HCT116 (cell line): Measurements from ENCODE around the gene ATP2B1. TPM values are rescaled to one million over a fixed set of nuclear protein-coding genes. Genes with fewer than 3 reads are reported as not detected.

ENCODE experiments used
- ATAC-seq: fragments of 200-7000 bp; cut with Tn5 transposase; 2 replicates; pipeline ENCODE4 v1.9.1; 2020; ENCODE audit warnings: mild to moderate bottlenecking, moderate library complexity
- BruUV-seq: library from RNA; stranded (reverse); fragments of 400-500 nt; replicated peaks from 2 replicates; lab custom pipeline; 2021; lab: Mats Ljungman, UMichigan
- CTCF ChIA-PET: fragments of 300-600 bp; sonication (Branson Sonifier 250); formaldehyde crosslinking; loops from one replicate; lab custom pipeline; 2021; ENCODE audit warnings: antibody characterized with exemption; lab: Charles Lee
- POLR2A ChIA-PET: fragments of 300-600, 350-600 bp; sonication (Branson Sonifier 250); formaldehyde crosslinking; loops from one replicate; lab custom pipeline; 2021; ENCODE audit warnings: antibody characterized with exemption; lab: Charles Lee
- RAD21 ChIA-PET, 2 experiments: fragments of 300-600 bp; sonication (Branson Sonifier 250); formaldehyde crosslinking; loops; one replicate each; lab custom pipeline; 2023; ENCODE audit warnings: low total read pairs in 2 of 2; ENCODE audit not compliant: uncharacterized antibody in 2 of 2, unreplicated experiment in 2 of 2, low non-redundant PET in 1 of 2; lab: Charles Lee
- DNase-seq: peaks from one replicate; pipeline ENCODE4 v3.0.0-alpha.2; 2010; ENCODE audit warnings: low read depth, low spot score
- H2AFZ ChIP-seq: fragments of 200-600 bp; shearing (Covaris generic), sonication (generic); 2 replicates; pipeline ENCODE4 v1.6.1; 2017; ENCODE audit warnings: low read depth, mixed run types, mixed read lengths, antibody characterized with exemption, low read length; ENCODE audit not compliant: poor library complexity, severe bottlenecking
- H3K27ac ChIP-seq: 2 replicates; pipeline ENCODE4 v1.5.1; 2012; ENCODE audit warnings: low read depth, low read length
- H3K27me3 ChIP-seq: fragments of 200-600 bp; sonication (generic); 2 replicates; pipeline ENCODE4 v1.6.1; 2016; ENCODE audit warnings: mixed run types, low read length, mixed read lengths; ENCODE audit not compliant: insufficient read depth
- H3K36me3 ChIP-seq, 2 experiments: fragments of 200-500 bp in 1 of 2; fragments of 200-600 bp in 1 of 2; sonication (Bioruptor generic) in 1 of 2; sonication (generic) in 1 of 2; 2 replicates each; pipeline versions ENCODE4 v1.5.1 to v1.6.1; 2014 to 2016; ENCODE audit warnings: low read length in 2 of 2, inconsistent platforms in 1 of 2, mixed read lengths in 1 of 2, mixed run types in 1 of 2; ENCODE audit not compliant: insufficient read depth in 2 of 2, control insufficient read depth in 1 of 2
- H3K4me1 ChIP-seq, 2 experiments: fragments of 200-600 bp in 1 of 2; sonication (generic) in 1 of 2; 2 replicates each; pipeline versions ENCODE4 v1.5.1 to v1.6.1; 2012 to 2017; ENCODE audit warnings: low read length in 2 of 2, inconsistent platforms in 1 of 2, mild to moderate bottlenecking in 1 of 2, mixed read lengths in 1 of 2, mixed run types in 1 of 2, moderate library complexity in 1 of 2; ENCODE audit not compliant: insufficient read depth in 2 of 2, control insufficient read depth in 1 of 2
- H3K4me2 ChIP-seq: fragments of 200-600 bp; sonication (generic); 2 replicates; pipeline ENCODE4 v1.6.1; 2017; ENCODE audit warnings: mixed run types, low read length, mixed read lengths
- H3K4me3 ChIP-seq, 2 experiments: fragments of 200-600 bp in 1 of 2; sonication (generic) in 1 of 2; replicated peaks in 1 of 2; 2 replicates each; pipeline ENCODE4 v1.5.1; 2011 to 2016; ENCODE audit warnings: low read length in 2 of 2, control low read depth in 1 of 2, low read depth in 1 of 2, mild to moderate bottlenecking in 1 of 2, mixed read lengths in 1 of 2, mixed run types in 1 of 2
- H3K79me2 ChIP-seq: fragments of 200-600 bp; sonication (generic); 2 replicates; pipeline ENCODE4 v1.6.1; 2017; ENCODE audit warnings: mild to moderate bottlenecking, mixed run types, low read length, moderate library complexity, mixed read lengths; ENCODE audit not compliant: insufficient read depth
- H3K9ac ChIP-seq: fragments of 200-600 bp; sonication (generic); 2 replicates; pipeline ENCODE4 v1.6.1; 2016; ENCODE audit warnings: low read length, mixed read lengths
- H3K9me2 ChIP-seq: fragments of 200-600 bp; sonication (generic), shearing (Covaris generic); 2 replicates; pipeline ENCODE4 v1.6.1; 2017; ENCODE audit warnings: mixed run types, mild to moderate bottlenecking, moderate library complexity; ENCODE audit not compliant: insufficient read depth
- H3K9me3 ChIP-seq, 2 experiments: fragments of 200-500 bp in 1 of 2; fragments of 200-600 bp in 1 of 2; sonication (Bioruptor generic) in 1 of 2; sonication (generic) in 1 of 2; 2 replicates each; pipeline ENCODE4 v1.6.1; 2014 to 2017; ENCODE audit warnings: low read length in 2 of 2, mixed read lengths in 2 of 2, inconsistent platforms in 1 of 2, low read depth in 1 of 2, mild to moderate bottlenecking in 1 of 2, mixed run types in 1 of 2, moderate library complexity in 1 of 2; ENCODE audit not compliant: control insufficient read depth in 1 of 2, insufficient read depth in 1 of 2
- H4K20me1 ChIP-seq: fragments of 200-600 bp; sonication (generic), shearing (Covaris generic); 2 replicates; pipeline ENCODE4 v1.6.1; 2017; ENCODE audit warnings: mixed run types, mild to moderate bottlenecking, moderate library complexity; ENCODE audit not compliant: insufficient read depth
- CBX3 ChIP-seq: IDR thresholded peaks from 2 replicates; pipeline ENCODE4 v1.6.1; 2012; ENCODE audit warnings: low read depth
- CEBPB ChIP-seq: IDR thresholded peaks from 2 replicates; pipeline ENCODE4 v1.6.1; 2012; ENCODE audit warnings: low read depth
- EGR1 ChIP-seq: IDR thresholded peaks from 2 replicates; pipeline ENCODE4 v1.6.1; 2012; ENCODE audit warnings: low read depth
- EZH2 ChIP-seq: fragments of 200-600 bp; sonication (generic); IDR thresholded peaks from 2 replicates; pipeline ENCODE4 v1.6.1; 2017; ENCODE audit warnings: antibody characterized with exemption, mixed run types
- EZH2phosphoT487 ChIP-seq: fragments of 200-600 bp; IDR thresholded peaks from 2 replicates; pipeline ENCODE4 v1.6.1; 2018; ENCODE audit warnings: antibody characterized with exemption, borderline replicate concordance
- JUND ChIP-seq: IDR thresholded peaks from 2 replicates; pipeline ENCODE4 v1.6.1; 2012
- POLR2A ChIP-seq: IDR thresholded peaks from 2 replicates; pipeline ENCODE4 v1.7.0; 2011; ENCODE audit warnings: borderline replicate concordance; ENCODE audit not compliant: insufficient read depth, insufficient read length; ENCODE audit errors: extremely low read depth
- SP1 ChIP-seq: IDR thresholded peaks from 2 replicates; pipeline ENCODE4 v1.6.1; 2012; ENCODE audit warnings: low read depth
- SRF ChIP-seq: IDR thresholded peaks from 2 replicates; pipeline ENCODE4 v1.6.1; 2012; ENCODE audit warnings: low read depth
- TCF7L2 ChIP-seq: IDR thresholded peaks from 2 replicates; pipeline ENCODE4 v1.7.0; 2011; ENCODE audit warnings: borderline replicate concordance, inconsistent platforms; ENCODE audit not compliant: insufficient read depth, insufficient read length; ENCODE audit errors: extremely low read depth
- YY1 ChIP-seq: IDR thresholded peaks from 2 replicates; pipeline ENCODE4 v1.6.1; 2011; ENCODE audit warnings: low read length, low read depth, moderate library complexity, mild to moderate bottlenecking; ENCODE audit not compliant: insufficient replicate concordance; ENCODE audit errors: extremely low read depth
- ZBTB33 ChIP-seq: IDR thresholded peaks from 2 replicates; pipeline ENCODE4 v1.6.1; 2011; ENCODE audit warnings: mild to moderate bottlenecking, low read length, moderate library complexity; ENCODE audit not compliant: insufficient replicate concordance; ENCODE audit errors: extremely low read depth
- ZFX ChIP-seq: fragments of 450-650 bp; IDR thresholded peaks from 2 replicates; pipeline ENCODE4 v1.6.1; 2017
- ZNF274 ChIP-seq: fragments of 200-500 bp; sonication (Bioruptor generic); IDR thresholded peaks from 2 replicates; pipeline ENCODE4 v1.6.1; 2014; ENCODE audit warnings: mild to moderate bottlenecking, low read depth, low read length, inconsistent platforms
- intact Hi-C: fragments of 100-400 bp; cut with micrococcal nuclease; formaldehyde crosslinking; loops from 2 replicates; pipeline ENCODE4 v1.10.0; 2022
- total RNA-seq: library from RNA; stranded (reverse); gene quantifications from one replicate; pipeline ENCODE4 v1.2.1, GENCODE V29; 2021; ENCODE audit not compliant: unreplicated experiment
- TF ChIP-seq, protein P1 (sequence below): IDR thresholded peaks from 2 replicates; pipeline ENCODE4 v1.6.1; 2012; ENCODE audit warnings: low read depth
- TF ChIP-seq, protein P2 (sequence below): IDR thresholded peaks from 2 replicates; pipeline ENCODE4 v1.6.1; 2012

Gene ATP2B1
- total RNA-seq, 1 experiment from 2014 or later: 62.4 TPM

- TF ChIP-seq TCF7L2 (peak; percentile 51), SP1 (no peak)
- TF ChIP-seq, all 23 proteins: peak for 1
- intact Hi-C loops: no loop called here
- no TSS peak for BruUV-seq
These were observed 148.9 kb downstream of the ATP2B1 start for GRCh38 chr12:89559753-89560152.

GRCh38 chr12:89556976-89557375 lies 151.7 kb downstream of the ATP2B1 start:
- Histone ChIP-seq H3K79me2 (no peaks in the 10 kb centered on the region), H3K27ac (no peak overlapping the region), H3K4me3 (no peak overlapping the region), H4K20me1 (no peaks in the 10 kb centered on the region), H2AFZ (no peak overlapping the region), H3K27me3 (no peaks in the 10 kb centered on the region), H3K9me3 (no peaks in the 10 kb centered on the region), H3K36me3 (no peaks in the 10 kb centered on the region), H3K4me1 (peaks cover 5 to 15% of the 10 kb centered on the region in 2 experiments; a peak in 3 of 4 replicates), H3K4me2 (peak overlapping the region; percentile 45), H3K9me2 (no peaks in the 10 kb centered on the region), H3K9ac (no peak overlapping the region)
- ATAC-seq (no peak), DNase-seq (peak; percentile 45)
- no TSS peak for BruUV-seq
- intact Hi-C loops: no loop called here
- RAD21 ChIA-PET: no interaction called here
- POLR2A ChIA-PET: interaction anchor here (0.7 kb wide), 1 partner anchor 21 kb away, joined by 3 read pairs; no protein-coding TSS in a partner anchor
- CTCF ChIA-PET: interaction anchor here (1.5 kb wide), 1 partner anchor 14 kb away, joined by 3 read pairs; no protein-coding TSS in a partner anchor
- TF ChIP-seq YY1 (no peak), CBX3 (no peak), ZFX (no peak), SRF (no peak), EZH2 (no peak), ZNF274 (no peak), EZH2phosphoT487 (no peak), EGR1 (no peak), CEBPB (no peak), JUND (no peak), POLR2A (no peak), TCF7L2 (no peak), ZBTB33 (no peak)
- TF ChIP-seq, protein P1, sequence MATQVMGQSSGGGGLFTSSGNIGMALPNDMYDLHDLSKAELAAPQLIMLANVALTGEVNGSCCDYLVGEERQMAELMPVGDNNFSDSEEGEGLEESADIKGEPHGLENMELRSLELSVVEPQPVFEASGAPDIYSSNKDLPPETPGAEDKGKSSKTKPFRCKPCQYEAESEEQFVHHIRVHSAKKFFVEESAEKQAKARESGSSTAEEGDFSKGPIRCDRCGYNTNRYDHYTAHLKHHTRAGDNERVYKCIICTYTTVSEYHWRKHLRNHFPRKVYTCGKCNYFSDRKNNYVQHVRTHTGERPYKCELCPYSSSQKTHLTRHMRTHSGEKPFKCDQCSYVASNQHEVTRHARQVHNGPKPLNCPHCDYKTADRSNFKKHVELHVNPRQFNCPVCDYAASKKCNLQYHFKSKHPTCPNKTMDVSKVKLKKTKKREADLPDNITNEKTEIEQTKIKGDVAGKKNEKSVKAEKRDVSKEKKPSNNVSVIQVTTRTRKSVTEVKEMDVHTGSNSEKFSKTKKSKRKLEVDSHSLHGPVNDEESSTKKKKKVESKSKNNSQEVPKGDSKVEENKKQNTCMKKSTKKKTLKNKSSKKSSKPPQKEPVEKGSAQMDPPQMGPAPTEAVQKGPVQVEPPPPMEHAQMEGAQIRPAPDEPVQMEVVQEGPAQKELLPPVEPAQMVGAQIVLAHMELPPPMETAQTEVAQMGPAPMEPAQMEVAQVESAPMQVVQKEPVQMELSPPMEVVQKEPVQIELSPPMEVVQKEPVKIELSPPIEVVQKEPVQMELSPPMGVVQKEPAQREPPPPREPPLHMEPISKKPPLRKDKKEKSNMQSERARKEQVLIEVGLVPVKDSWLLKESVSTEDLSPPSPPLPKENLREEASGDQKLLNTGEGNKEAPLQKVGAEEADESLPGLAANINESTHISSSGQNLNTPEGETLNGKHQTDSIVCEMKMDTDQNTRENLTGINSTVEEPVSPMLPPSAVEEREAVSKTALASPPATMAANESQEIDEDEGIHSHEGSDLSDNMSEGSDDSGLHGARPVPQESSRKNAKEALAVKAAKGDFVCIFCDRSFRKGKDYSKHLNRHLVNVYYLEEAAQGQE: no peak
- TF ChIP-seq, protein P2, sequence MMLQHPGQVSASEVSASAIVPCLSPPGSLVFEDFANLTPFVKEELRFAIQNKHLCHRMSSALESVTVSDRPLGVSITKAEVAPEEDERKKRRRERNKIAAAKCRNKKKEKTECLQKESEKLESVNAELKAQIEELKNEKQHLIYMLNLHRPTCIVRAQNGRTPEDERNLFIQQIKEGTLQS: no peak

More at GRCh38 chr12:89559753-89560152, 148.9 kb downstream of the ATP2B1 start:
- H4K20me1 ChIP-seq: no peaks in the 10 kb centered on the region
- no peaks in the 10 kb centered on the region for H3K9me3 ChIP-seq
- H3K79me2 ChIP-seq: no peaks in the 10 kb centered on the region
- H3K9me2 ChIP-seq: no peaks in the 10 kb centered on the region
- H3K9ac ChIP-seq: no peak overlapping the region
- no peaks in the 10 kb centered on the region for H3K27me3 ChIP-seq
- H3K4me2 ChIP-seq: no peak overlapping the region
- ATAC-seq (no peak), DNase-seq (no peak)
- CTCF ChIA-PET: no interaction called here
- H2AFZ ChIP-seq: no peak overlapping the region
- H3K27ac ChIP-seq: no peak overlapping the region
- RAD21 ChIA-PET: no interaction called here
- POLR2A ChIA-PET: no interaction called here
- peaks cover 5 to 15% of the 10 kb centered on the region in 2 experiments; a peak in 3 of 4 replicates for H3K4me1 ChIP-seq
- no peak overlapping the region for H3K4me3 ChIP-seq
- no peaks in the 10 kb centered on the region for H3K36me3 ChIP-seq
